HepG2 (cell line): ENCODE measurements around the gene SULT2B1. TPM values are rescaled to one million over a fixed set of nuclear protein-coding genes. Genes with fewer than 3 reads are reported as not detected.

ENCODE experiments used
- IKZF4 ChIP-seq: sonication (generic); formaldehyde crosslinking; IDR thresholded peaks from 2 replicates; pipeline ENCODE4 v1.5.1; 2020; ENCODE audit warnings: borderline replicate concordance, mild to moderate bottlenecking, low read depth, missing genetic modification reagents; ENCODE audit errors: not compliant biosample characterization
- KDM2A ChIP-seq: sonication (generic); formaldehyde crosslinking; IDR thresholded peaks from 2 replicates; pipeline ENCODE4 v1.4.0; 2020; ENCODE audit warnings: low read depth, missing genetic modification reagents, borderline replicate concordance
- MYPOP ChIP-seq: sonication (generic); formaldehyde crosslinking; IDR thresholded peaks from 2 replicates; pipeline ENCODE4 v1.8.1; 2023; ENCODE audit warnings: mild to moderate bottlenecking, moderate library complexity, missing genetic modification reagents
- NR2C2 ChIP-seq: sonication (generic); formaldehyde crosslinking; IDR thresholded peaks from 2 replicates; pipeline ENCODE4 v1.4.0; 2020; ENCODE audit warnings: missing genetic modification reagents, mild to moderate bottlenecking, moderate library complexity, borderline replicate concordance
- PRDM4 ChIP-seq: sonication (generic); formaldehyde crosslinking; IDR thresholded peaks from 2 replicates; pipeline ENCODE4 v1.9.0; 2021; ENCODE audit warnings: missing genetic modification reagents, borderline replicate concordance
- TAF1 ChIP-seq: sonication (generic); formaldehyde crosslinking; IDR thresholded peaks from 2 replicates; pipeline ENCODE4 v1.4.0; 2020; ENCODE audit warnings: missing genetic modification reagents
- ZNF451 ChIP-seq: sonication (generic); formaldehyde crosslinking; IDR thresholded peaks from 2 replicates; pipeline ENCODE4 v1.5.0; 2020; ENCODE audit warnings: mild to moderate bottlenecking, missing genetic modification reagents
- ZNF547 ChIP-seq: sonication (generic); formaldehyde crosslinking; IDR thresholded peaks from 2 replicates; pipeline ENCODE4 v1.5.1; 2020; ENCODE audit warnings: mild to moderate bottlenecking, missing genetic modification reagents
- ZNF737 ChIP-seq: sonication (generic); formaldehyde crosslinking; IDR thresholded peaks from 2 replicates; pipeline ENCODE4 v1.5.0; 2020; ENCODE audit warnings: missing genetic modification reagents, mild to moderate bottlenecking, borderline replicate concordance
- polyA plus RNA-seq, 8 experiments: library from polyadenylated mRNA; depleted of rRNA in 3 of 8; stranded (reverse) in 7 of 8; unstranded in 1 of 8; fragments of >200 nt; fragmentation: Illumina TruSeq in 4 of 8; extraction: Trizol in 4 of 8; gene quantifications; 2 replicates each; pipeline versions ENCODE4 v1.2.1 to v1.2.3, GENCODE V29; 2011 to 2016; ENCODE audit warnings: low read depth in 4 of 8, missing spikeins in 1 of 8, mixed read lengths in 1 of 8; ENCODE audit not compliant: insufficient read depth in 1 of 8
- total RNA-seq, 5 experiments: library from RNA; depleted of rRNA; stranded (reverse); fragments of >200 nt; fragmentation: Illumina TruSeq; extraction: Trizol; gene quantifications; 2 replicates each; pipeline ENCODE4 v1.2.3, GENCODE V29; 2016; ENCODE audit warnings: low read depth in 1 of 5
- TF ChIP-seq, protein P1 (sequence below): sonication (generic); formaldehyde crosslinking; IDR thresholded peaks from 2 replicates; pipeline ENCODE4 v1.9.0; 2021; ENCODE audit warnings: missing genetic modification reagents, borderline replicate concordance
- TF ChIP-seq, protein P2 (sequence below): sonication (generic); formaldehyde crosslinking; IDR thresholded peaks from 2 replicates; pipeline ENCODE4 v1.4.0; 2020; ENCODE audit warnings: missing genetic modification reagents
- TF ChIP-seq, protein P3 (sequence below): sonication (generic); formaldehyde crosslinking; IDR thresholded peaks from 2 replicates; pipeline ENCODE4 v1.4.0; 2020; ENCODE audit warnings: low read depth, missing genetic modification reagents

SULT2B1 gene
- total and polyA plus RNA-seq, 2 of the 13 experiments (the other 11 are each of a cell fraction or from before 2014, with no cell fraction given) = 0.13 TPM; not detected in 1

GRCh38 chr19:48513289-48514122 lies 38.5 kb upstream of the SULT2B1 start (continued):
- TF ChIP-seq, protein P1, sequence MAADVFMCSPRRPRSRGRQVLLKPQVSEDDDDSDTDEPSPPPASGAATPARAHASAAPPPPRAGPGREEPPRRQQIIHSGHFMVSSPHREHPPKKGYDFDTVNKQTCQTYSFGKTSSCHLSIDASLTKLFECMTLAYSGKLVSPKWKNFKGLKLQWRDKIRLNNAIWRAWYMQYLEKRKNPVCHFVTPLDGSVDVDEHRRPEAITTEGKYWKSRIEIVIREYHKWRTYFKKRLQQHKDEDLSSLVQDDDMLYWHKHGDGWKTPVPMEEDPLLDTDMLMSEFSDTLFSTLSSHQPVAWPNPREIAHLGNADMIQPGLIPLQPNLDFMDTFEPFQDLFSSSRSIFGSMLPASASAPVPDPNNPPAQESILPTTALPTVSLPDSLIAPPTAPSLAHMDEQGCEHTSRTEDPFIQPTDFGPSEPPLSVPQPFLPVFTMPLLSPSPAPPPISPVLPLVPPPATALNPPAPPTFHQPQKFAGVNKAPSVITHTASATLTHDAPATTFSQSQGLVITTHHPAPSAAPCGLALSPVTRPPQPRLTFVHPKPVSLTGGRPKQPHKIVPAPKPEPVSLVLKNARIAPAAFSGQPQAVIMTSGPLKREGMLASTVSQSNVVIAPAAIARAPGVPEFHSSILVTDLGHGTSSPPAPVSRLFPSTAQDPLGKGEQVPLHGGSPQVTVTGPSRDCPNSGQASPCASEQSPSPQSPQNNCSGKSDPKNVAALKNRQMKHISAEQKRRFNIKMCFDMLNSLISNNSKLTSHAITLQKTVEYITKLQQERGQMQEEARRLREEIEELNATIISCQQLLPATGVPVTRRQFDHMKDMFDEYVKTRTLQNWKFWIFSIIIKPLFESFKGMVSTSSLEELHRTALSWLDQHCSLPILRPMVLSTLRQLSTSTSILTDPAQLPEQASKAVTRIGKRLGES (CRISPR knock-in tag) = no peak
- TF ChIP-seq PRDM4 (CRISPR knock-in tag) (no peak), IKZF4 (no peak), ZNF737 (CRISPR knock-in tag) (no peak), MYPOP (peak; percentile 83; the same call in 1 of the 2 replicates), ZNF451 (CRISPR knock-in tag) (no peak), KDM2A (peak; percentile 42; the same call in 1 of the 2 replicates), ZNF547 (0 out of 2 replicates have a peak, but pooled peaks have one; percentile 50), NR2C2 (CRISPR knock-in tag) (peak; percentile 43; the same call in 1 of the 2 replicates), TAF1 (CRISPR knock-in tag) (peak; percentile 33; the same call in 1 of the 2 replicates)
- TF ChIP-seq, protein P2, sequence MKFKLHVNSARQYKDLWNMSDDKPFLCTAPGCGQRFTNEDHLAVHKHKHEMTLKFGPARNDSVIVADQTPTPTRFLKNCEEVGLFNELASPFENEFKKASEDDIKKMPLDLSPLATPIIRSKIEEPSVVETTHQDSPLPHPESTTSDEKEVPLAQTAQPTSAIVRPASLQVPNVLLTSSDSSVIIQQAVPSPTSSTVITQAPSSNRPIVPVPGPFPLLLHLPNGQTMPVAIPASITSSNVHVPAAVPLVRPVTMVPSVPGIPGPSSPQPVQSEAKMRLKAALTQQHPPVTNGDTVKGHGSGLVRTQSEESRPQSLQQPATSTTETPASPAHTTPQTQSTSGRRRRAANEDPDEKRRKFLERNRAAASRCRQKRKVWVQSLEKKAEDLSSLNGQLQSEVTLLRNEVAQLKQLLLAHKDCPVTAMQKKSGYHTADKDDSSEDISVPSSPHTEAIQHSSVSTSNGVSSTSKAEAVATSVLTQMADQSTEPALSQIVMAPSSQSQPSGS (CRISPR knock-in tag) = no peak
- TF ChIP-seq, protein P3, sequence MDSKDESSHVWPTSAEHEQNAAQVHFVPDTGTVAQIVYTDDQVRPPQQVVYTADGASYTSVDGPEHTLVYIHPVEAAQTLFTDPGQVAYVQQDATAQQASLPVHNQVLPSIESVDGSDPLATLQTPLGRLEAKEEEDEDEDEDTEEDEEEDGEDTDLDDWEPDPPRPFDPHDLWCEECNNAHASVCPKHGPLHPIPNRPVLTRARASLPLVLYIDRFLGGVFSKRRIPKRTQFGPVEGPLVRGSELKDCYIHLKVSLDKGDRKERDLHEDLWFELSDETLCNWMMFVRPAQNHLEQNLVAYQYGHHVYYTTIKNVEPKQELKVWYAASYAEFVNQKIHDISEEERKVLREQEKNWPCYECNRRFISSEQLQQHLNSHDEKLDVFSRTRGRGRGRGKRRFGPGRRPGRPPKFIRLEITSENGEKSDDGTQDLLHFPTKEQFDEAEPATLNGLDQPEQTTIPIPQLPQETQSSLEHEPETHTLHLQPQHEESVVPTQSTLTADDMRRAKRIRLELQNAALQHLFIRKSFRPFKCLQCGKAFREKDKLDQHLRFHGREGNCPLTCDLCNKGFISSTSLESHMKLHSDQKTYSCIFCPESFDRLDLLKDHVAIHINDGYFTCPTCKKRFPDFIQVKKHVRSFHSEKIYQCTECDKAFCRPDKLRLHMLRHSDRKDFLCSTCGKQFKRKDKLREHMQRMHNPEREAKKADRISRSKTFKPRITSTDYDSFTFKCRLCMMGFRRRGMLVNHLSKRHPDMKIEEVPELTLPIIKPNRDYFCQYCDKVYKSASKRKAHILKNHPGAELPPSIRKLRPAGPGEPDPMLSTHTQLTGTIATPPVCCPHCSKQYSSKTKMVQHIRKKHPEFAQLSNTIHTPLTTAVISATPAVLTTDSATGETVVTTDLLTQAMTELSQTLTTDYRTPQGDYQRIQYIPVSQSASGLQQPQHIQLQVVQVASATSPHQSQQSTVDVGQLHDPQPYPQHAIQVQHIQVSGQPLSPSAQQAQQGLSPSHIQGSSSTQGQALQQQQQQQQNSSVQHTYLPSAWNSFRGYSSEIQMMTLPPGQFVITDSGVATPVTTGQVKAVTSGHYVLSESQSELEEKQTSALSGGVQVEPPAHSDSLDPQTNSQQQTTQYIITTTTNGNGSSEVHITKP (CRISPR knock-in tag) = 0 out of 2 replicates have a peak, but pooled peaks have one; percentile 13
